ENCODE data around the gene ELAVL2.

ELAVL2 gene

GRCh38 chr9:23701291-23701690 is 124.7 kb downstream of the ELAVL2 start:
- TF ChIP-seq CTCF (IDR thresholded peaks at IDR 0.05; ENCODE audit: control insufficient read depth, extremely low read depth, insufficient read depth) = no peak
- H3K4me3 ChIP-seq (ENCODE audit: low read depth, low read length) = no peak overlapping the region
- DNase-seq (ENCODE audit: low read depth) = no peak

- no peak for DNase-seq (ENCODE audit: low read depth)
- TF ChIP-seq CTCF (IDR thresholded peaks at IDR 0.05; ENCODE audit: control insufficient read depth, extremely low read depth, insufficient read depth) = no peak
Observed at GRCh38 chr9:23700359-23700758, 125.7 kb downstream of the ELAVL2 start.

GRCh38 chr9:23698161-23698560 is 127.9 kb downstream of the ELAVL2 start:
- TF ChIP-seq CTCF (IDR thresholded peaks at IDR 0.05; ENCODE audit: control insufficient read depth, extremely low read depth, insufficient read depth) = no peak
- DNase-seq (ENCODE audit: low read depth) = no peak
- H3K4me3 ChIP-seq (ENCODE audit: low read depth, low read length) = no peak overlapping the region

More at GRCh38 chr9:23700359-23700758, 125.7 kb downstream of the ELAVL2 start:
- H3K4me3 ChIP-seq (ENCODE audit: low read depth, low read length) = no peak overlapping the region

GRCh38 chr9:23695572-23695971 is 130.5 kb downstream of the ELAVL2 start:
- DNase-seq (ENCODE audit: low read depth) = no peak
- H3K4me3 ChIP-seq (ENCODE audit: low read depth, low read length) = no peak overlapping the region
- TF ChIP-seq CTCF (IDR thresholded peaks at IDR 0.05; ENCODE audit: control insufficient read depth, extremely low read depth, insufficient read depth) = no peak

- DNase-seq (ENCODE audit: low read depth) = no peak
Observed at GRCh38 chr9:23693374-23693773, 132.7 kb downstream of the ELAVL2 start.

GRCh38 chr9:23686896-23687295 is 139.1 kb downstream of the ELAVL2 start:
- DNase-seq (ENCODE audit: low read depth) = no peak
- H3K4me3 ChIP-seq (ENCODE audit: low read depth, low read length) = no peak overlapping the region
- TF ChIP-seq CTCF (IDR thresholded peaks at IDR 0.05; ENCODE audit: control insufficient read depth, extremely low read depth, insufficient read depth) = no peak

More at GRCh38 chr9:23693374-23693773, 132.7 kb downstream of the ELAVL2 start:
- peak; percentile 44 for TF ChIP-seq CTCF (IDR thresholded peaks at IDR 0.05; ENCODE audit: control insufficient read depth, extremely low read depth, insufficient read depth)
- no peak overlapping the region for H3K4me3 ChIP-seq (ENCODE audit: low read depth, low read length)

GRCh38 chr9:23686257-23686656 is 139.8 kb downstream of the ELAVL2 start:
- DNase-seq (ENCODE audit: low read depth) = no peak
- H3K4me3 ChIP-seq (ENCODE audit: low read depth, low read length) = no peak overlapping the region
- TF ChIP-seq CTCF (IDR thresholded peaks at IDR 0.05; ENCODE audit: control insufficient read depth, extremely low read depth, insufficient read depth) = no peak
